ENCODE results near the gene TMEM270.

The TMEM270 gene

DNA sequence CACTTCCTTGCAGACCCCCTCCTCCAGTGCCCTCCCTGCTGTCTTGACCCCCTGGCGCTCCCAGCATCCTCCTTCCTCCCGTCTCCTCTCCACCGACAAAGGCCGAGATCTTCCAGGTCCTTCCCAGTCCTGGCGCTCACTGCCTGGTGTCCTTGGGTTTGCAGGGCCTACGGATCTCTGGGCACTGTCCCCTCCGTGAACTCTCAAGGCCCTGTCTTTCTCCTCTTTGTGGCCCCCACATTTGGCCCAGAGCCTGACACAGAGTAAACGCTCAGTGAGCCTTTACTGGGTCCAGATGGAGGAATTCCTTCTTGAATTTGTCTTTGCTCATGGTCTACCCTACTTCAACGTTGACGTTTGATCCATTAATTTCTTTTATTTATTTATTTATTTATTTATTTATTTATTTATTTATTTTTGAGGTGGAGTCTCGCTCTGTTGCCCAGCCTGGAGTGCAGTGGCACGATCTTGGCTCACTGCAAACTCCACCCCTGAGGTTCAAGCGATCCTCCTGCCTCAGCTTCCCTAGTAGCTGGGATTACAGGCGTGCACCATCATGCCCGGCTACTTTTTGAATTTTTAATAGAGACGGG is 29.7 kb downstream of the TMEM270 start:
- no peak for DNase-seq

DNA sequence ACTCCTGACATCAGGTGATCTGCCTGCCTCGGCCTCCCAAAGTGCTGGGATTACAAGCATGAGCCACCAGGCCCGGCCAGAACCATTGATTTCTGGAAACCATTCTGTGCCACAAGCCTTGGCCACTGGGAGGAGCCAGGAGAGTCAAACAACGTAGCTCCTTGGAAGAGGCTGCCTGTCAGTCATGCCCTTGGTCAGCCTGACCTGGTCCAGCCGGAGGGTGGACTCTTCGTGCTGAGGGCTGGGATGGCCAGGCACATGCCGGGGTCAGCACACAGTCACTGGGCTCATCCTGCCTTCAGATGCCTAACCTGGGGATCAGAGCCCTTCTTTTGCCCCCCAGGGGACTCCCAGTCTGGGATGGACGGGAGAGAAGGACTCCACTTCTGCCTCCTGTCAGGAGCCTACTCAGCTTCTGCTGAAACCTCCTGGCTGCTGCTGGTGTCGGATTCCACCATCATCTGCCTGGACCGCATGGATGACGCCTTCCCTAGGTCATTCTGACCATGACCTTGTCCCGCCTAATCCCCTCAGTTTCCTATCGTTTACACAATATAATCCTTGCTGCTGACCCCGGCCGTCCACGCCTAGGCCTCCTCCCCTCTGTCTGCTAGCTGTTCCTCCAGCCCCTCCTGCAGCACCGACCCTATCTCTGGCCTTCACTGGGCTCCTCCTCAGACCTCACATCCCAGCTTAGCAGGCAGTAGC is 30.4 kb downstream of the TMEM270 start:
- DNase-seq, result no peak

DNA sequence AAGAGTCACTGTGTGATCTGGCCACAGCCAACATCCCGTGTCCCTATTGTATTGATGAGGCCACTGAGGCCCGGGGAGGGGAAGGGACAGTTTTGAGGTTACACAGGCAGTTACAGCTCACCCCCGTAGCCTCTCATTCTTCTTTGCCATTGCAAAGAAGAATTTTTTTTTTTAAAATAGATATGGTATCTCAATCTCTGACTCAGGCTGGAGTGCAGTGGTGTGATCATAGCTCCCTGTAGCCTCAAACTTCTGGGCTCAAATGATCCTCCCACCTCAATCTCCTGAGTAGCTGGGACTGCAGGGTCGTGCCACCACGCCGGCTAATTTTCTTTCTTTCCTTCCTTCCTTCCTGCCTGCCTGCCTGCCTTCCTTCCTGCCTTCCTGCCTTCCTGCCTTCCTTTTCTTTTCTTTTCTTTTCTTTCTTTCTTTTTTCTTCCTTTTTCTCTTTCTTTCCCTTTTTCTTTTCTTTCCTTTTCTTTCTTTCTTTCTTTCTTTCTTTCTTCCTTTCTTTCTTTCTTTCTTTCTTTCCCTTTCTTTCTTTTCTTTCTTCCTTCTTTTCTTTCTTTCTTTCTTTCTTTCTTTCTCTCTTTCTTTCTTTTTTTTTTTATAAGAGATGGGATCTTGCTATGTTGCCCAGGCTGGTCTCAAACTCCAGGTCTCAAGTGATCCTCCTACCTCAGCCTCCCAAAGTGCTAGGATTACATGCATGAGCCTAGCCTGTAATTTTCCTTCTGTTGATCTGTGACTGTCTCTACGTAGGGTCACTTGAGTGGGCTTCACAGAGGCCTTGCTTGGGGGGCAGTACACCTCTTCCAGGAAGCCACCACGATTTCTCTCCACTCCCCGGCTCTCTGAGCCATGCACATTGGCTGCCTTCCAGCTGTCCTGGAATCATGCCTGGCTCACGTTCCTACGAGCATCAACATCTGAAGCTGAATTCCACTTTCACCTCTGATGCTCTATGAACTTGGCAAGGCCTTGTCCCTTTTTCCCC is 31.3 kb downstream of the TMEM270 start:
- DNase-seq, result no peak

DNA sequence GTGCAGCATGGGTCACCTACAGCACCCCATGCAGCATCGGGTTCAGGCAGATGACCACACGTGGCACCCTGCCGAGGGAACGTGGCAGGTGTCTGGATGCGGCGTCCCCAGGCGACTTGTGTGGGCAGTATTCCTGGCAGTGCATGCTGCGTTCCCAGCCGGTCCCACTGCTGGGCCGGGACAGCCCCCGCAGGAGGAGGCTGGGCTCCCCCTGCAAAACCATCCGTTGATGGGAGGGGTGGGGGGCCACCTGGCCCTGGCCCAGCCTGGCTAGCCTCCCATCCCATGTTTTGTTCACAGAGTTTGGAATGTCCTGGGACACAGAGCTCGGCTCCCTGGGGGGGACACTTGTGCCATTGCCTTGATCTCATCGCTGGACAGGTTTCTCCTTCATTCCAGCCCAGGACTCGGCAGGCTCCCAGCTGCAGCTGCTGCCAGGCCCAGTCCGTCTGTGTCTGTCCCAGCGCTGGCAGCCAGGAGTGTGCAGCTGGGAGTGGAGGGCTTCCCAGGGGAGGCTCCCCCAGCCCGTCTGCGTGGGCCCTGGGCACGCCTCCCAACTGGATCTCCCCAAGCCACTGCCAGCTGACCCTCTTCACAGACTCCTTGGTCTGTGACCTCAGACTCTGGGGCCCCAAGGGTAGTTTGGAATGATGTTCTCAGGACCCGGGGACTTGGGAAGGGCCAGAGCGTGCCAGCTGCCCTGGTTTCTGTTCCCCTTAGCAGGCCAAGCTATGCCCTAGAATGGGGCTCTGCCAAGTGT is 32.6 kb downstream of the TMEM270 start:
- no peak for DNase-seq

DNA sequence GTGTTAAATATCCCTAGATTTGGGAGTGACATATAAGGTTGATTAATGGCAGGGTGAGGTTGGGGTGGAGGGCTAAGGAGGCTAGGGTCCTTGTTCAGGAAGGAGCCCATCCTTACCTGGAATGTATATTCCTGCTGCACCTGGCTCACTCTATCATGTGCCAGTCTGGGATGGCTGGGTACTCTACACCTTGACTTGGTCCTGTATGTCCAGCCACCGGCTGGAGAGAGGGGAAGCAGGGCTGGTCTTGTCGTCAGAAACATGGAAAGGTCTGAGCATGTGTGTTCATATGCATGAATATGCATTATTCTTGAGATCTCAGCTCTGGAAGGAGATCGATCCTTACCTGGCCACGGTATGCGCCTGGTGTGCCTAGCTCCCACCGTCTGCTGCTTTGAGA is 33.2 kb downstream of the TMEM270 start:
- no peak for DNase-seq

DNA sequence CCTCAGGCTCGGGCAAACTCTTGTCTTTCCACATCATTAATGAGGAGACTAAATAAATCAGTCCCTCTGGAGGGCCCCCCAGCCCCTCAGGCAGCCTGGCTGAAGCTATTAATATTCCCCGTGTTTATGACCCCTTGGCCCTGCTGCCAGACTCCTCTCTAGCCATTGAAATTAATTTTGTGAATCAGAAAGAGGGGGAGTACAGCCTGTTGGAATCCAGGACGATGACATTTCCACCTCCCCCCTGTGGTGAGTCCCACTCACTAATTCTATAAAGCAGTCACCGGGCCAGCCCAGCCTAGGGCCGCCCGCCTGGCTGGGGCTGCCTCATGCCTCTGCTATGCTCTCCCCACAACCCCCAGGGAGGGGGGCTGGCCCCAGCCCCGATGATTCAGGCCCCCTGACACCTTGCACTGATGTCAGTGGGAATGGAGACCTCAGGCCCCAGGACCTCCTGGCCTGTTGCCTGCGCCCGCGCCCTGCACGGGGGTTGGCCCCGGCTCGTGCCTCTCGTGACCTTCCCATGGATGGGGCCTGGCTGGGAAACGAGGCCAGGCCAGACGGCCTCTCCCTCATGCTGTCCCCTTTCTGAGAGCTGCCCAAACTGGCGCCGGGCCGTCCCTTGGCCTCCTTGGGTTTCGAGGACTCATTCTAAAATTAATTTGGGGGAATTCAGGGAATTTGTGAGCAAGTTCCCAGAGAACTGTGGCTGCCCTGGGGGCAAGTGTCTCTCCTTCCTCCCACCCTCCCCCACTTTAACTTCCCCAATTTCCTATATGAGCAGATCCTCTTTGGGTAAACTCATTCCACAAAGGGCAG is 34.0 kb downstream of the TMEM270 start:
- DNase-seq, result no peak

DNA sequence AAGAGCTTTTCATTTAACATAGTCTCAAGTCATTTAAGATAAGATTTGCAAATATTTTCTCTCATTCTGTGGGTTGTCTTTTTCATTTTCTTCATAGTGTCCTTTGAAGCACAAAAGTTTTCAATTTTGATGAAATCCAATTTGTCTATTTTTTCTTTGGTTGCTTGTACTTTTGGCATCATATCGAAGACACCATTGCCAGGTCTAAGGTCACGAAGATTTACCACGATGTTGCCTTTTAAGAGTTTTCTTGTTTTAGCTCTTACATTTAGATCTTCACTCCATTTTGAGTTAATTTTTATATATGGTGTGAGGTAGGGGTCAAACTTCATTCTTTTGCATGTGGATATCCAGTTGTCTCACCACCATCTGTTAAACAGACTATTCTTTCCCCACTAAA is 34.7 kb downstream of the TMEM270 start:
- no peak for DNase-seq

DNA sequence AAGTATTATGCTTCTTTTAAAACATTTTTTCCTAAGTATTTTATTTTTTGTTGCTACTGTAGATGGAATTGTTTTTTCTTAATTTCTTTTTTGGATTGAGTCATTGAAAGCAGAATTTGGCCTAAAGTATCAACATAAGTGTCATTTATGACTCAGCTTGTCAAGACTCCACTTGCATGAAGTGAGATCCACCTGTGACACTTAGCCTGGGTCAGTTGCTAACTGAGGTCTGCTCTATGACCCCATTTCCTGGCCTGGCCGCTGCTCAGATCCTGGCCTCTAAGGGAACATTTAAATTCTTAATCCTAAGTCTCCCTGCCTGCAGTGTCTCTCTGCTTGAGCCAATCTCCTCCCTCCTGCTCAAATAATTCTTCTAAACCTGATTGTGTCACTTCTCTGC is 35.5 kb downstream of the TMEM270 start:
- no peak for DNase-seq

DNA sequence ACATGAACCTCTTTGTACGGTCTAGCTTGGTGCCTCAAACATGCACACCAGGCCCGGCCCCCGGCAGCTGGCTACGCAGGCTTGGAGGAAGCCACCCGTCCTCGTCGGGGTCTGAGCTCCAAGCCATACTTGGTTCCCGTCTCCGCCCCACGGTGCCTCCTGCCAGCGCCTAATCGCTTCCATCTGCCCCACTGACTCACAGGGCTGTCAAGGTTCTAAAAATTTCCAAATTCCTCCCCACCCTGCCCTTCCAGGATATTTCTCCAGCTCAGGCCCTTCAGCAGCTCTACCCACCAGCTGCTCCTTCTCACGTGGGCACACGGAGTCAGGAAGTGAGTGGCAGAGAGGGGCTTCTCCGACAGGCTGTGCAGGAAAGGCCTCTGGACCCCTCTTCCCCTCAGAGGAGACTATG is 38.8 kb downstream of the TMEM270 start:
- no peak for DNase-seq

DNA sequence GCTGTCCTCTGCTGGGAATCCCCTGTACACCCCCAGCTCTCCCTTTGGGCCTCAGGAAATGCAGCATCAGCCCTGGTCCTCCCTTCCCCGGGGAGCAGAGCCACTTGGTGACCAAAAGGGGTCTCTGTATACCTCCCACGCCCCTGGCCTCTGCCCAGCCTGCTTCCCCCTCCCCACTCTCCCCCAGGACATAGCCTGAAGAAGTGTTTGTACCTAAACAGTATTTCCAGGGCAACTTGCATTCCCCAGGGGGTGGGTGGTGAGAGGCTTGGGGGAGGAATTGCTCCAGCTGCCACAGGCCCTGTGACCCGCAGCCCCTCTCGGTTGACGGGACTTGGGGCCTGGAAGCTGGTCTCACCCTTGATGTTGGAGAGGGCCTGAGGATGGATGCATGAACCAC is 39.3 kb downstream of the TMEM270 start:
- no peak for DNase-seq

DNA sequence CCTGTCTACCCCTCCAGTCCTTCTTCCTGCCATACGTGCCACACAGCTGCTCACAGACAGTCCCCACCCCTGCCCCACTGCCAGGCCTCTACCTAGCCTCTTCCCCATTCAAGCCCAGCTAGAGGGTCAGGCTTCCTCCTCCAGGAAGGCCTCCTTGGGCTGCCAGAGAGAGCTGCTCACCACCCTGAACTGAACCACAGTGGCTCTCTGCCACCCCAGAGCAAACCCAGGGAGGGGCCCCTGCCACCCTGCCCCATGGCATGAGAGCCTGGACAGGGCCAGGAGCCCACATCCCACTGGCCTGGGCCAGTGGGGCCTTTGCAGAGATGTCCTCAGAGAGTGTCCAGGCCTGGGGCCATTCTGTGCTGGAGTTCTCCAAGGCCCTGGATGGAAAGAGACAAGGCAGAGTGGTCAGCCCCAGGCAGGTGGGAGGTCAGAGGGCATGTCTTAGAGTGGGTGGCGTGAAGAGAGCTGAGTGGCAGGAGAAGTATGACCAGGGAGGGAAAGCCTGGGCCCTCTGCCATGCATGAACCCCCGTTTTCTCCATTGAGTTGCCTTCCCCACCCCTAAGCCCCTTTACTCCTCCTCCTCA is 40.4 kb downstream of the TMEM270 start:
- DNase-seq, result no peak

DNA sequence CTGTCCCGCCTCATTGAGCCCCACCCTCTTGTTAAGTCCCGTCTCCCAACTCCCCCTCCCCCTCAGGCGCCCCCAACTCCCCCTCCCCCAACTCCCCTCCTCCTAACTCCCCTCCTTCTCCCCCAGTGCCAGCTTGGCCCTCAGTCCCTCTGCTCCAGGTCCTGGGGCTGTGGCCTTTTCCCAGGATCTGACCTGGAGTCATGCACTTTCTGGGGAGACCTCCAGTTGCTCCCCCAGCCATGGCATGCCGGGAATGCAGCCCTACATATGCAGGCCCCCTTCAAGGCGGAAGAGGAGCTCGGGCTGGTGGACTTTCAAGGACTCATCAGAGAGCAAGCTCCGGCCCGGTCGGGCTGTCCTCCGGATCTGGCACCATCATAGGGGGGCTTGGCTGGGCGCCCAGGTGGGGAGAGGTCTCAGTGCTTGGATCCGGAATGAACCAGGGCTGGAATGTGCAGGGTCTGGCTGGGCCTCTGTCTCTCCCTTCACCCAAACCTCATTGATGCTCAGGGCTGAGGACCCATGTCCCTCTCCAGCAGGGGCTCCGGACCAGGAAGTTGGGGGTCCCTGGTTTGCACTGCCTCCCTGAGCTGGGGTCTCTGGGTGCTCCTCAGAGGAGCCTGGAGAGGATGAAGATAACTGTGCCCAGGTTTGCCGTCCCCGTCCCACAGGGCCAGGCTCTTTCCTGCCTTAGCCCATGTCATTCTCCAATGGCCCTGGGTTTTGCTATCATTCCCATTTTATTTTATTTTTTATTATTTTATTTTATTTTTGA is 41.1 kb downstream of the TMEM270 start:
- no peak for DNase-seq

DNA sequence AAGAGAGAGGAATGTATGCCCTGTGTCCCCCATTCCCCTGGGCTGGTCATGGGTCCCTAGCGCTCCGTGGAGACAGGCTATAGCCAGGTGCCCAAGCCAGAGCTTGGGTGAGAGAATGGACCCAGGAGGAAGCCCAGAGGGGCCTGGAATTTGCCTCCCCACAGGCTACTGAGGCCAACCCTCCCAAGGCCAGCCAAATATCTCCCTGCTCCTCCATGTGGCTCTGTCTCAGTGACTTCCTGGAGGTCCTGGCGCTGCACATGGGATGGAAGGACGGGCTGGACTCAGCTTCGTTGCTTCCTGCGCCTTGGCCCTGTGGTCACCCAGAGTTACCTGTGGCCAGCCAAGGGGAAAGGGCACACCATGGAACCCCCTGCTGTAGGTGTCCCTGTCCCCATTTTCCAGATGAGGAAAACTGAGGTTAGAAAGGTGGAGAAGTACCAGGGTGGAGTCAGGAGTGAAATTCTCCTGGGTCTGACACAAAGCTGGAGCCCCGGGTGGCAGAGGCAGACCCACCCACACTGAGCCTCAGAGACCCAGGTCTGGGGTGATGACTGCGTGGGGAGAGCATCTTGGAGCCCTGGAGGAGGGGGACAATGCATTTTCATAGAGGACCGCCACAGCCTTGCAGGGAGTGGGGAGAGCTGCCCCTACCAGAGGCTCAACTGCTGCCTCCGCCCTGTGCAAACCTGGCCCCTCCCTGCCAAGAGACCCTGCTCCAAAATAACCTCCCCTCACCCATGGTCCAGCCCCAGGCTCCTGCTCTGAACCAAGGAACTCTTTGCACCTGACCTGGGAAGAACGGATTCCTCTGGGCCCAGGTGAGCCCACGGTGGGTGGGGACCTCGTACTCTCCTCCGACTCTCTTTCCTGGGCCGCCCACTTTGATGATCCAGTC is 42.6 kb downstream of the TMEM270 start:
- no peak for DNase-seq

DNA sequence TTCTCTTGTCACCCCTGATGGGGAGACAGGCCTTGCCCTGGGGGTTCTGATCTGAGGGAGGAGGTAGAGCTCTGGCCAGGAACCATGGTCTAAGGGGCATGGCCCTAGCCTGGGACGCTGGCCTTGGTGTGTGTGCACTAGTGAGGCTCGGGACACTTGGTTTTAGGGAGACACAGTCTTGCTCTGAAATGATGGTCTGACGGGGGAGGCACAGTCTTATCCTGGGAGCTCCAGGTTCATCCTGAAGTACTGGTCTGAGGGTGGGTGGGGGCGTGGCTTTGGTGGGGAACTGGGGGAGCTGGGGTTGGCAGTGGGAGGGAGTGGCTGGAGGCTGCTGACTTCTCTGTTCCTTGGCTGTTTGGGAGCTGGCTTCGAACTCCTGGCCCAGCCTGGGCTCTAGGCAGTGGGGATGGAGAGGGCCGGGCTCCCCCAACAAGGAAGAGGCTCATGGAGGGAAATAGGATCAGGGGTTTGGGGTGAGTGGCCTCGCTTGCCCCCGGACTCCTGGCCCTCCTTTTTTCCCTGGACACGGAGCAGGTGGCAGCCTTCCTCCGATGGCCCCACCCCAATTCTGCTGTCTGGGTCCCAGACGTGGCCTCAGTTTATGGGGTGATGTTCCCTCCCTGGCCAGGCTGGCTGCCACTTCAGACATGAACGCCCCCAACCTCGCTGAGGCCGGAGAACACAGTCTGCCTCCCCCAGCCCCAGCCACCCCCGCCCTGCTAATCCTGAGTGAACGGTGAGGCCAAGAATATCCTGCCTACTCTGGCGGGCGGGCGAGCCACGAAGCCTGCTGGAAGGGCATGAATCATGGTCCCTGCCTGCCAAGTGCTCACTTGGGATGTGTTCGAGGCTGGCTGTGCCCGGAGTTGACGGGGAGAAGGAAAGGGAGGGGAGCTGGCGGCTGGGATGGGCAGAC is 43.5 kb downstream of the TMEM270 start:
- no peak for DNase-seq

DNA sequence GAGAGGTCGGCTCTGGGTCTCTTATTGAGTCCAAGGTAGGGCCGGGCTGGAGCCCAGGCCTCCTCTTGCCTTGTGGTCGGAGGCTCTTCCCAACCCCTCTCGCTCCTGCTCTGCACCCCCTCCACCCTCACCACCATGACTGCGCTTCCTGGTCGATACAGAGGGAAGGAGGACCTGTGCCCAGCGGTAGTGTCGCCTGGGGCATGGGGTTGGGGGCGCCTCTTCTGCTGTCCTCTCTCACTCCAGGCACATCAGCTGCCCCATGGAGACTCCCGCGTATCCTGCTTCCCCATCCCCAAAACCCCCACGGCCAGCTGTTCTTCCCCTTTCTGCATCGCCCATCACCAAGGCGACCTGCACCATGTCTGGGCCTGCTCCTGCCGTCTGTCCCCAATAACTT is 44.4 kb downstream of the TMEM270 start:
- no peak for DNase-seq

DNA sequence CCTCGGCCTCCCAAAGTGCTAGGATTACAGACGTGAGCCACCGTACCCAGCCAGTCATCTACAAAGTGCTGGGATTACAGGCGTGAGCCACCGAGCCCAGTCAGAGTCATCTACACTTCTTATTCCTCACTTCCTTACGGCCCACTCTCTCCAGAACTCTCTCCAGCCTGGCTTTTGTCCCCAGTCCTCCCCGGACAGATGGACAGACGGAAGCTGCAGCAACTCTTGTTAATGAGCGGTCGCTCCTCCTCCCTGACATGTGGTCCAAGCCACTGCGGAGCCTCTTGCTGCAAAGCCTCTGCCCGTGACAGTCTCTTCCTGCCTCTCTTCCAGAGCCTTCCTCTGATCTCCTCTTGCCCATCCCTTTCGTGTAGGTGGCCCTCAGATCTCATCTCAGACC is 45.9 kb downstream of the TMEM270 start:
- no peak for DNase-seq

DNA sequence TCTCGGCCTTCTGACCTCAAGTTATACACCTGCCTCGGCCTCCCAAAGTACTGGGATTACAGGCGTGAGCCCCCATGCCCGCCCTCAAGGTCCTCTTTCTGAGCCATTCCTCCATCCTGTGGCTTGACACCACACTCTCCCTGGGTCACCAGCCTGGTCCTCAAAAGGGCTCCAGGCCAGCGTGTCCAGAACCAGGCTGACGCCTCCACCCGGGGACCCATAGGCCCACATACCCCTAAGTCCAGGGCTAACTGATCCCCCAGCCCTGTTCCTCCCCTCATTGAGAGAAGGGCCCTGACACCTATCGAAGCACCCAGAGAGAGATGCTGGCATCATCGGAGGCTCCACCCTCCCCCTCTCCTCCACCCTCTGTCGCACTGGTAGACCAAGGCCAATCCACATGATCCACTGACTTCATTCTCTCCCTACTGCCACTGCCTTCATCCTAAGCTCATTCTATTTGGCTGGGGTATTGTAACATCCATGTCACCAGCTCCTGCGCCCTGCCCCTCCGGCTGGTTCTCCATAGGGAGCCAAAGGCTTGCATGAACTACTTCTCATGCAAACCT is 46.7 kb downstream of the TMEM270 start:
- no peak for DNase-seq

DNA sequence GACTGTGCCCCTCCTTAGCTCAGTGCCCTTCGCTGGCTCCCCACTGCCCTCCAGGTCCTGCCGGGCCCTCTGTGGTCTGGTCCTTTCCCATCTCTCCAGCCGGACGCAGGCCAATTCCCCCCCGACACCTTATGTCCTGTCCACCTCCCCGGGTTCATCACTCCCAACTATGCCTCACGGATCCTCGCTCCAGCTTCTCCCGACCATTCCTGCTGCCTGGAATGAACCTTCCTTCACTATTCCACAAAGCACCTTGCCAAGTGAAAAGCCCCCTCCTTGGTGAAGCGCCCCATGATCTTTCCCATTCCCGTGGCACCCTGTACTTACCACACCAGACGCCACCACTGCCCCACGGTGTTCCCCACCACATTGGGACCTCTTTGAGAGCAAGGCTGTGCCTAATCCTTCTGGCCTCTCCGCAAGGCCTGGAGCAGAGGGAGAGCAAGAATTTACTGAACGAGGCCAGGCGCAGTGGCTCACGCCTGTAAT is 47.2 kb downstream of the TMEM270 start:
- no peak for DNase-seq

Data from KG1 (cell line).